WTC11 (cell line): Measurements from ENCODE around the gene ADGRG7.

Experiments used
- ELF4 ChIP-seq: sonication (generic); formaldehyde crosslinking; IDR thresholded peaks from 2 replicates; pipeline ENCODE4 v1.8.1; 2022; ENCODE audit warnings: low read depth, mild to moderate bottlenecking, moderate library complexity, missing genetic modification reagents
- ESRRA ChIP-seq: sonication (generic); formaldehyde crosslinking; IDR thresholded peaks from 2 replicates; pipeline ENCODE4 v1.8.1; 2022; ENCODE audit warnings: mild to moderate bottlenecking, missing genetic modification reagents, borderline replicate concordance
- MYBL2 ChIP-seq: sonication (generic); formaldehyde crosslinking; IDR thresholded peaks from 2 replicates; pipeline ENCODE4 v1.8.1; 2023; ENCODE audit warnings: mild to moderate bottlenecking, moderate library complexity, missing genetic modification reagents
- NFE2L1 ChIP-seq: sonication (generic); formaldehyde crosslinking; IDR thresholded peaks from 2 replicates; pipeline ENCODE4 v1.8.1; 2023; ENCODE audit warnings: missing genetic modification reagents
- PRRX2 ChIP-seq: fragments of 250-450 bp; sonication (Bioruptor Pico); IDR thresholded peaks from 2 replicates; pipeline ENCODE4 v1.8.0; 2021; ENCODE audit warnings: mild to moderate bottlenecking
- TF ChIP-seq, protein P1 (sequence below): sonication (generic); formaldehyde crosslinking; IDR thresholded peaks from 2 replicates; pipeline ENCODE4 v1.8.0; 2023; ENCODE audit warnings: missing genetic modification reagents
- TF ChIP-seq, protein P2 (sequence below): fragments of 200-600 bp; IDR thresholded peaks from 2 replicates; pipeline ENCODE4 v1.8.0; 2022; ENCODE audit warnings: antibody characterized with exemption
- TF ChIP-seq, protein P3 (sequence below): sonication (generic); formaldehyde crosslinking; IDR thresholded peaks from 2 replicates; pipeline ENCODE4 v1.8.1; 2022; ENCODE audit warnings: mild to moderate bottlenecking, moderate library complexity, missing genetic modification reagents

DNA sequence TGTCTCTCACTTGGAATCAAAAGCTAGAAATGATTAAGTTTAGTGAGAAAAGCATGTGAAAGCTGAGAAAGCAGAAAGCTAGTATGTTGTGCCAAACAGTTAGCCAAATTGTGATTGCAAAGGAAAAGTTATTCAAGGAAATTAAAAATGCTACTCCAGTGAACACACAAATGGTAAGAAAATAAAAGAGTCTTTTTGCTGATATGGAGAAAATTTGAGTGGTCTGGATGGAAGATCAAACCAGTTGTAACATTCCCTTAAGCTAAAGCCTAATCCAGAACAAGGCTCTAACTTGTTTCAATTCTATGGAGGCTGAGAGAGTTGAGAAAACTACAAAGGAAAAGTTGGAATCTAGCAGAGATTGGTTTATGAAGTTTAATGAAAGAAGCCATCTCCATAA, 11.8 kb downstream of the ADGRG7 start:
- TF ChIP-seq ESRRA (CRISPR knock-in tag) (no peak), NFE2L1 (CRISPR knock-in tag) (no peak), MYBL2 (CRISPR knock-in tag) (no peak), ELF4 (CRISPR knock-in tag) (no peak), PRRX2 (no peak)
- TF ChIP-seq, protein P1, sequence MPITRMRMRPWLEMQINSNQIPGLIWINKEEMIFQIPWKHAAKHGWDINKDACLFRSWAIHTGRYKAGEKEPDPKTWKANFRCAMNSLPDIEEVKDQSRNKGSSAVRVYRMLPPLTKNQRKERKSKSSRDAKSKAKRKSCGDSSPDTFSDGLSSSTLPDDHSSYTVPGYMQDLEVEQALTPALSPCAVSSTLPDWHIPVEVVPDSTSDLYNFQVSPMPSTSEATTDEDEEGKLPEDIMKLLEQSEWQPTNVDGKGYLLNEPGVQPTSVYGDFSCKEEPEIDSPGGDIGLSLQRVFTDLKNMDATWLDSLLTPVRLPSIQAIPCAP (CRISPR knock-in tag) = no peak
- TF ChIP-seq, protein P2, sequence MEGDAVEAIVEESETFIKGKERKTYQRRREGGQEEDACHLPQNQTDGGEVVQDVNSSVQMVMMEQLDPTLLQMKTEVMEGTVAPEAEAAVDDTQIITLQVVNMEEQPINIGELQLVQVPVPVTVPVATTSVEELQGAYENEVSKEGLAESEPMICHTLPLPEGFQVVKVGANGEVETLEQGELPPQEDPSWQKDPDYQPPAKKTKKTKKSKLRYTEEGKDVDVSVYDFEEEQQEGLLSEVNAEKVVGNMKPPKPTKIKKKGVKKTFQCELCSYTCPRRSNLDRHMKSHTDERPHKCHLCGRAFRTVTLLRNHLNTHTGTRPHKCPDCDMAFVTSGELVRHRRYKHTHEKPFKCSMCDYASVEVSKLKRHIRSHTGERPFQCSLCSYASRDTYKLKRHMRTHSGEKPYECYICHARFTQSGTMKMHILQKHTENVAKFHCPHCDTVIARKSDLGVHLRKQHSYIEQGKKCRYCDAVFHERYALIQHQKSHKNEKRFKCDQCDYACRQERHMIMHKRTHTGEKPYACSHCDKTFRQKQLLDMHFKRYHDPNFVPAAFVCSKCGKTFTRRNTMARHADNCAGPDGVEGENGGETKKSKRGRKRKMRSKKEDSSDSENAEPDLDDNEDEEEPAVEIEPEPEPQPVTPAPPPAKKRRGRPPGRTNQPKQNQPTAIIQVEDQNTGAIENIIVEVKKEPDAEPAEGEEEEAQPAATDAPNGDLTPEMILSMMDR = no peak
- TF ChIP-seq, protein P3, sequence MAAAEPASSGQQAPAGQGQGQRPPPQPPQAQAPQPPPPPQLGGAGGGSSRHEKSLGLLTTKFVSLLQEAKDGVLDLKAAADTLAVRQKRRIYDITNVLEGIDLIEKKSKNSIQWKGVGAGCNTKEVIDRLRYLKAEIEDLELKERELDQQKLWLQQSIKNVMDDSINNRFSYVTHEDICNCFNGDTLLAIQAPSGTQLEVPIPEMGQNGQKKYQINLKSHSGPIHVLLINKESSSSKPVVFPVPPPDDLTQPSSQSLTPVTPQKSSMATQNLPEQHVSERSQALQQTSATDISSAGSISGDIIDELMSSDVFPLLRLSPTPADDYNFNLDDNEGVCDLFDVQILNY (CRISPR knock-in tag) = no peak
